Measurements from ENCODE around the gene RYR3.

DNA sequence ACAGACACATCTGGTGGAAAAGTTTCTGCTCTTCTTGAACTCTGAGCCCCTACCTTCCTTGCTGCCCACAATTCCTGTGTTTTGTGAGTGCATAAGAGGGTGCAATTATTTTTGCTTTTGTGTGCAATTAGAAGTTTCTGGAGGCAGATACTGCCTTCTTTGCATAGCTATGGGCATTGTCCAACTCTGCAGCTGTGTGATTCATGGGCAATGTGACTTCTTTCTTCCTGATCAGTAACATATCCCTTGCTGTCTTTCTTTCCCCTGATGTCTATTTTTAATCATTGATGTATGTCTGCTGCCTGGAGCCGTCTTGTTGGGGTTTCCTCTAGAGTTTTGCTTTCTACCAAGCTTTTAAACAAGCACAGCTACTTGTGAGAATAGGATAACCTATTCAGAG, 336.0 kb downstream of the RYR3 start:
- TF ChIP-seq POLR2A (IDR thresholded peaks at IDR 0.05; ENCODE audit: low read length) (no peak), GATA1 (IDR thresholded peaks at IDR 0.05; ENCODE audit: low read depth, low read length) (no peak)
